Measurements from ENCODE around the gene MRM3.

DNA sequence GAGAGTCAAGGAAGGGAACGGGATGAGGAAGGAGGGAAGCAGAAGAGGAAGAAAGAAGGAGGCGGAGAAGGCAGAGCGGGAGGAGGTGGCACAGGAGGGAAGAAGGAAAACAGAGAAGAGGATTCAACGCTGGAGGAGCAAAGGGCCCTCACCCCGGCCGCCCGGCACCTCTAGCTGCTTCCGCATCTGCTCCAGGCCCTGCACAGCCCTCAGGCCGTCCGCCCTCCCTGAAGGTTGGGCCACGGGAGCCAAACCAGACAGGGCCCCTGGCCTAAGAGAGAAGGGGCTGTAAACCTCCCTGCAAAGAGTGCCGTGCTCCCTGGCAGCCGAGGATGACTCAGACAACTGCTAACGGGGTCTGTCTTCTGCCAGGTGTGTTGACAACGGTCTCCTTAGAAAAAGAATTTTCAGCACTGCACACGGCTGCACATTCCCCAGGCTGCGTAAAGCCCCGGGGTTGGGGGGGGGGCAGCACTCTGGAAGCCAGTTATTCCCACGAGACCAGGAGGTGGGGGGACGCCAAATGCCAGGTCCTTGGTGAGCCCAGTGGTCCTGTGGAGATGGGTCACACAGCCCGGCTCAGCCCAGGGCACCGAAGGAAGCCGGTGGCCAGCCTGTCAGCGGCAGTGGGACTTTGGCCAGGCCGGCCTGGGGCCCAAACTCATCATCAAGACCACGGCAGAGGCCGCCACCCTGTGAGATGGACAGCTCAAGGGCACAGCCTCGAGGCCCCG, 29.1 kb downstream of the MRM3 start:
- no peak for TF ChIP-seq CTCF (IDR thresholded peaks at IDR 0.05)
- TF ChIP-seq POLR2A (IDR thresholded peaks at IDR 0.05), result no peak

Measured in thyroid gland (tissue), 4 donors.